Activated CD4-positive, CD25-positive, alpha-beta regulatory T cell (primary cell): Measurements from ENCODE around the gene TULP4.
"Not testable (repeated sequence)": the region's sequence is repeated elsewhere in the genome, so short reads cannot be mapped to it uniquely, and the experiment has no call there.

ENCODE experiments used
- DNase-seq, 4 experiments: peaks; one replicate each; lab custom pipeline; 2025; lab: John Stamatoyannopoulos, UW

The TULP4 gene

DNA sequence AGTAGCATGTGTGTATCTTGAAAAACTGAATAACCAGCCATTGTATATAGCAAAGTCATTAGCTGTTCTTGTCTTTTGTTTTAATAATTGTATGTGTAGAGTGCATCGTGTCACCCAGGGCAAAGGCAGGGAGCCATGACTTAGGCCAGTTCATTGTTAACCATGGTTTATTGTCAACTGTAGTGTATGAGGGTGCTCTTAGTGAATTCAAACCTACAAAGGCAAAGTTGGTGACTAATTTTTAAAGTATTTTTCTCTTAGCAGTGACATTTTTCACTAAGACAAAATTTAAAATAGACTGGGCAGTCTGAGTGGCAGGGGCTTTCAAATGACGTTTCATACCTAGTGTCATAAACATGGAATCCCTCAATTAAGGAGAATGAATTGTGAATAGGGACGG lies 79.0 kb downstream of the TULP4 start:
- no peak for DNase-seq

DNA sequence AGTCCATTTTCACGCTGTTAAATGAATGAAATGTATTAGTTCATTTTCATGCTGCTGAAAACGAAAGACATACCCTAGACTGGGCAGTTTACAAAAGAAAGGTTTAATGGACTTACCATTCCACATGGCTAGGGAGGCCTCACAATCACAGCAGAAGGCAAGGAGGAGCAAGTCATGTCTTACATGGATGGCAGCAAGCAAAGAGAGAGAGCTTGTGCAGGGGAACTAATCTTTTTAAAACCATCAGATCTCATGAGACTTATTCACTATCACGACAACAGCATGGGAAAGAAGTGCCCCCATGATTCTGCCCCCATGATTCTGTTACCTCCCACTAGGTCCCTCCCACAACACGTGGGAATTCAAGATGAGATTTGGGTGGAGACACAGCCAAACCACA lies 79.7 kb downstream of the TULP4 start:
- DNase-seq, result not testable (repeated sequence)

DNA sequence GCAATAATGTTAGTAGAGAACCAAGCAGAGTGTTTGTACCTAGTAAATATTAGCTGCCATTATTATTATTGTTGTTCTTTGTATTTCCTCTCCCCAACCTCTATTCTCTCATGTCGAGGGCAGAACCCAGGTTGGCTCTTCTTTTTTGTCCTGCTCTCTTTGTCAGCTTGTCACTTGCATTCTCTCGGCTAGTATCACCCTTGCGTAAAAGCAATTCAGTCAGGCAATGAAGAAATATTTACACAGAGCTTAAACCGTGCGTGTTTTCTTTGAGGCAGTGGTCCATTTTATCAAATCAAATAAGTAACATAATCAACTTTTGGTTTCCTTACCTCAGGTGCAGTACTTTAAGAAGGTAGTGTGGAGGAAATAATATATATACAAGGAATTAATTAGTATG lies 83.9 kb downstream of the TULP4 start:
- no peak for DNase-seq

DNA sequence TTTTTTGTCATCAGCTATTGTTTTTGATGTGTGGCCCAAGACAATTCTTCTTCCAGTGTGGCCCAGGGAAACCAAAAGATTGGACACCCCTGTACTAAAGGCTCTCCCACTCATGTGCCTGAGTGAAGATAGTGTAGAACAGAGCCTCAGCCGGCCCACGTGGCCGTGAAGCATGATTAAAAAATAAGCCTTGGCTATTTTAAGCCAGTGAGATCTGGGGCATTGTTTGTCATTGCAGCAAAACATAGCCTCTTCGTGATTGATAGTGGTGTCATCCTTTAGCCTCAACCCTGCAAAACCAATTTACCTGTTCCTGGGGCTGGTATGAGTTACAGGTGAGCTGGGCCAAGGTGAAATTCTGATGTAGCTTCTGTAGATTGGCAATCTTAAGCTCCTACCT lies 85.3 kb downstream of the TULP4 start:
- DNase-seq, result no peak

DNA sequence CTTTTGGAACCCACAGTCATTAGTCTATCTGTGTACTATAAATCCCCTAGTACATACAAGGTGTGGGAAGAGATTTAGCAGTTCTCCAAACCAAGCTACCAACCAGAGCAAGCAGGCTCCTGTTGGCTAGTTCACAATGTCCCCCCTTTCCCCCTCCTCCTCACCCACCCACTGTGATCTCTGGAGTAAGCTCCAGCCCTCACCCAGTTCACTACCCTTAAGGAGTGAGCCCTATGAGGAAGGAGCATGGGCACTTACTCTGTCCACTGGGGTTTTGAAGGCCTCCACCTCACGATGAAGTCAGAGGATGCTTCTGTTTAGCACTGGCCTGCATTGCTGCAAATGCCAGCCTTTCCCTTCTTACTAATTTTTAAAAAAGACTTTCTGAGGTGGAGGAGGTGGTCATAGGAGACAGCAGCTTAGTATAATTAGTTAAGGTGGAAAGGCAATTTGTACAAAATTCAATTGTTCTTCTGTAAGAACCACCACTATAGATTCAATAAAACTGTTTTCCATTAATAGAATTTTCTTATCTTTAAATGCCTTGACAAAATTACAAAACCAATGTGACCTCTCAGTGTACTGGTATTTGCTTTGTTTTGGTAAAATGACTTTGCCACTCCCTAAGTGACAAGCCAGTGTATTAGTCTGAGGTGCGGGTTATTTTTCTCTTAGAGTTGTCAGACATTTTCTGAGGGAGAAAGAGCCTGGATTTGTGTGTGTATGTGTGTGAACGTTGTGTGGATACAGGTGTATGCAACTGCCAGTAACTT lies 86.2 kb downstream of the TULP4 start:
- no peak for DNase-seq

DNA sequence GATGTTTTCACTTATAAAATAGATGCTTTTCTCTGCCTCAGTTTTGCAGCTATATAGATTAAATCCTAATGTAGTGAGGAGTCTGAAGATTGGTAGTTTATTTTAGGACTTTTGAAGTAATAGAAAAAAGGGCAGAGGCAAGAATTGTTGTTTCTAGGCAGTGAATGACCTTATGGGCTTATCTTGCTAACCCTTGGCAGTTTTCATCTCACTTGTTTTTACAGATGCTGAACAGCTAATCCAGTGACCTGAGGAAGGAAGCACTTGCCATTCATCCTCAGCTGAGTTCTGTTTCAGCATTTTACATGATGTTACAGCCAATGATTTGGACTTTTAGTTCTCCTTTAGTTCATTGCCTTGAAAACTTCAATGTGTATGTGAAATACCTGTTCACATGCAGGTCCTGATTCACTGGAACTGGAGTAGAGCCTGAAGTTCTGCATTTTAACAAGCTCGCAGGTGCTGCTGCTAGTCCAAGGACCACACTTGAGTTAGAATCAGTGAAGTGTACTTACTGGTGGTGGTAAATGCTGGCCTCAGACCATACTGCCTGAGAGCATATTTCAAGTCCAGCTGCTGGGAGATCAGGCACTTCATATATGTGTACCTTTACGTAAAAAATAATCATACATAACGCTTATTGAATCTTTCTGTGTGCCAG lies 86.9 kb downstream of the TULP4 start:
- DNase-seq, result no peak

DNA sequence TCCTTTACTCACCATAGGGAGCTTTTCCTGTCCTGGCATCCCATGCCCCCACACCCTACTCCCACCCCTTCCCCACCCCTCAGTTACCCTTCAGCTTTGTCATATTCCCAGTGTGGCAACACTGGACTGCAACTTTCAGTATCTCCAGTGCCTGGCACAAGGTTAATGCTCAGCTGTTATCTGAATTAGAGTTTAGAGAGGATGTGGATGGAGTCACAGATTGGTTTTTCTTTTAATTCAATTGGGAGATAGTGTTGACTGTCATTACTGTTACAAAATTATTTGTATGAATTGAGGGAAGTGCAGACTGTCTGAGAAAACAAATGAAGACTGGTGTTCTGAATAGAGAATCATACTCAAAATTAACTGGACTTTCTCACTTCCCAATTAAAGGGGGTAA lies 89.9 kb downstream of the TULP4 start:
- no peak for DNase-seq

DNA sequence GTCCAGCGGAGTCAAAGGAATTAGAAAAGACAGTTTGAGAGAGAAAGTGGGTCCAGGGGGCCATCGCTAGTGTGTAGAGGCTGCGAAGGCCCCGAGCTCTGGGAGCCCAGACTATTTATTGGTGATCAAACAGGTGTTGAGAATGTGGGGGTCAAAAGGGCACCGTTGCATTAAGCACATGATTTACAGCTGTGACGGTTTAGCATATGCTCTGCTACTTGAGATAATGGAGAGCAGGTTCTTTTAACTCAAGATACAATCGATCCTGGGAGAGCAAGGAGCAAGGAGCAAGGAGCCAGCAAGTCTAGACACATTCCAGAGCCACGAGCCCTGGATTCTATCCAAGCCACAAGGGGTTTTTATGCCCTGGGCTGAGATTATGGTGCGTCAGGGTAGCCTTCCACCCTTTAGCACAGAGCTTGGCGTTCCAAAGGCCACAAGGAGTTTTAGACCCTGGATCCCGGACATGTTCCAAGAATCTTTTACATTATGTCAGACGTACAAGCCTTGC lies 93.1 kb downstream of the TULP4 start:
- not testable (repeated sequence) for DNase-seq

DNA sequence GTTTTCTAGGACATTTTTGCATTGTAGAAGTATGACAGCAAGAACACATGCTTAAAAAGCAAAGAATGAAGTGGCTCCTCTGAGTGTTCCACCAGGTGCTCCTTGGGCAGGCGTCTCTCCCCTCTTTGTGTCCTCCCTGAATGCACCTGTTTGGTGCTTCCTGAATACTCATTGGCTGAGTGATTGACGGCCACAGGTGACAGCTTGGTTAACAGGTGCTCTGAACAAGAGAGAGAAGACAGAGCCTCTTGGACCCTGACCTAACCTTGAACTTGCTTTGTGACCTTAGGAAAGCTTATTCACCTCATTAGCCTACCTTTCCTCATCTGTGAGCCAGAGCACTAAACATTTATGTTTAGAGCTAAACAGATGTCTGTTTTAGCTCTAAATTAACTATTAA lies 93.7 kb downstream of the TULP4 start:
- no peak for DNase-seq

DNA sequence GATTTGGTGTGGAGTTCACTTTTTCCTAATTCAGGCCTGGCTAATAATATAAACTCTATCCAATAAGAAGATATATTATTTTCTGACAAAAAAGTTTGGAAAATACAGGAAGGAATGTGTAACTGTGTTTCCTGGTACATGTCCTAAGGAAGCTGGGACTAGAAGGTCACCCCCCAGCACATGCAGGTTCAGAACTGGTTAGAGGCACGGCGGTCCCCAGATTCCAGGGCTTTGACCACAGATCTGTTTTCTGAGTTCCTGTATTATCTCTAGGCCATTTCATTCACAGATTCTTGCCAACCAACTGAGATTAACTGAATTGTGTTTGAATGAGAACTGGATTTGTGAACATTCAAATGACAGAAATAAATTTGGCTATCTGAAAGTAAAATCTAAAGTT lies 94.5 kb downstream of the TULP4 start:
- DNase-seq, result no peak

DNA sequence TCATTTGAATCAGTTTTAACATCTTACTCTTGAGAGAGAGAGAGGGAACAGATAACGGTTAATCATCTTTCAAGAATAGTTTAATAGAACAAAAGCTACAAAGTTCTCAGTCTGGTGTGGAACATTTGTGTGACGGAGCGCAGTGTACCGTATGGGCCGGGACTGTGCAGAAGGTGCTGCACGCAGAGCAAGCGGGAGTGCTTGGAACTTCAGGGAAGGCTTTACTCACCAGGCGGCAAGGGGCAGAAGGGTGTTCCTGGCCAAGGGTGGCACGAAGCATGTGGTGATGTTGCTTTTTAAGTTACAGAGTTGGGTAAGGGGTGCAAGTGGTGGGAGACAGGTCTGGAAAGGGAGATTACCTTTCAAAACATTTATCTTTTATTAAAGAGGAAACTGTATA lies 95.7 kb downstream of the TULP4 start:
- no peak for DNase-seq

DNA sequence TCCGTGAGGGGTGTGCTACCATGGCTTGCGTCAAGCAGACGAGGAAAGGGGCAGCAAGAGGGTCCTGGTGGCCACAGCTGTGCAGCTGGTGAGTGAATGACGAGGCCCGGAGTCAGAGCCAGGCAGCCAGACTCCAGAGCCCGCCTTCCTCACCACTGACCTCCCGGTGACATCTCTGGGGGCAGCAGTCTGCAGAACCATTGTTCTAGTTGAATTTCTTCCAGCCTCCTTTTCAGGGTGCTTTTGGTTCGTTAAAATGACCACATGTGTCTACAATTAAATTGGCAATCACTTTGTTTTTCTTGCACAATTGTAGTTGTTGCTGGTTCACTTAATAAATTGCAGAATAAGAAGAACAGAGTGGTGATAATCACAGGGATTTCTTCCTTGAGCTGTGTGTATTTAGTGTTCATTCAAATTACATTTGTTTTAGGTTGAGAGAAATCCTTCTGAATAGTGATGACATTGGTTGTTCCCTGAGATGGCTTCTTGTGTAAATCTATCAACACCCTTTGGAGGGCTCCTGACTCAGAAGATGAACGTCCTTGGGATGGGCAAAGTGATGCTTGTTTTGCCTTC lies 96.4 kb downstream of the TULP4 start:
- no peak for DNase-seq

DNA sequence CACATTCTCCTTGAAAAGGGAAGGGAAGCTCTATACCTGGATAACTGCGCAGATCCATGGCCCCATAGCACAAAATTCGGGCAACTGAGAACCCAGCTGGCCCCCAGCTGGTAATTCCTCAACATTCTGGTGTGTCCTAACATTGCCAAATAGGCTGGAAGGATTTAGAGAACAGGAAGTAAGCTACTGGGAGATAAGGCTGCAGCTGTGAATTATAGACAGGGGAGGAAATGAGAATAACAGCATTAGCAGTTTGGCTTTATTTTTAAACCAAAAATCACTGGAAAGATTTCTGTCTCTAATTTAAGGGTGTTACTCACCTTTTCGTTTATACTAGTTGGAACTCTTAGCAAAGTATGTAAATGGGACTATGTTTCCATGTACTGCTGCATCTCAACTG lies 97.2 kb downstream of the TULP4 start:
- no peak for DNase-seq

DNA sequence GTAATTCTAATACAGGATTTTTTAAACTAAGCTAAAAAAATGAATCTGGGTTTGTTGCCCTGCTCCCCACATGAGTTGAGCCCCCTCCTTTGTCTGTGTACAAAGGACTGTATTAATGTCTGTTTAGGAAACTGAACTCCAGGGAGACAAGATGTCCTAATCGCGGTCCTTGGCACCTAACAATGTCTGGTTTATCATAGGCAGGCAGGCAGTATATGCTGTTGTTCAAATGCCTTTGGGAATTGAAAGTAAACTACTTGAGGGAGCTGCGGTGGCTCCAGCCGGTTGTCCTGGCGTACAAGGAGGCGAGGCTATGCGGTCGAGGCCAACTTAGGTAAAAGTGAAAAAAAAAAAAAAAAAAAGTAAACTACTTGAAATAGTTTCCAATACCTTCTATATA lies 98.5 kb downstream of the TULP4 start:
- DNase-seq, result no peak

DNA sequence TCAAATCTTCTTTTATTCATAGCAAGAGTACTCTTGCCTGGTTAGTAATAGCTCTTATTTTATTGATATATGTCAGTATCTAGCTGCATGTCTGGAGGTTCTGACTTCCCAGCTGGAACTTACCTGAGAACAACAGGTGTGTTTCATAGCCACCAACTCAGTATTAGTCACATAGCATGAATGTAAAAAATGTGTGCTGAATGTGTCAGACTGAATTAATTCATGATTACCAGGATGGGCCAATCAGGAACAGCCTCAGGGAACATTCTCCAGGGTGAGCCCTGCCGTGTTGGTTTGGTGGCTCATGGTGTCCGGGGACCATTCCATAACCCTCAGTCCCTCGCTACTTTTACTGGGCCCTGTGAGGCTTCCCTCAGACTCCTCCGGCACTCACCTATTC lies 99.7 kb downstream of the TULP4 start:
- DNase-seq, result no peak

DNA sequence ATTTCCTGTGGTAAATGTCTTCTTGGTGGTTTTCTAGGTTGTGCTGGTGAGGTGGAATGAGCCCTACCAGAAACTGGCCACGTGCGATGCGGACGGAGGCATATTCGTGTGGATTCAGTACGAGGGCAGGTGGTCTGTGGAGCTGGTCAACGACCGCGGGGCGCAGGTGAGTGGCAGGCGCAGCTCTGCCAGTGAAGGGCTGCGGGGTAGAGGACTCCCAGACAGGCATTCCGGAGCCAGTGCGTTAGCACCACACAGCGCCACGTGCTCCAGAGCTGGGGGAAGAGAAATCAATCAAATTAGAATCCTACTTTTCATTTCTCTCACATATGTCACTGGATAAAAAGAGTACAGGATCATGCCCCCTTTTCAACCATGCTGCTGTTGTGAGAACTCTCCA lies 100.8 kb downstream of the TULP4 start:
- DNase-seq, result no peak

DNA sequence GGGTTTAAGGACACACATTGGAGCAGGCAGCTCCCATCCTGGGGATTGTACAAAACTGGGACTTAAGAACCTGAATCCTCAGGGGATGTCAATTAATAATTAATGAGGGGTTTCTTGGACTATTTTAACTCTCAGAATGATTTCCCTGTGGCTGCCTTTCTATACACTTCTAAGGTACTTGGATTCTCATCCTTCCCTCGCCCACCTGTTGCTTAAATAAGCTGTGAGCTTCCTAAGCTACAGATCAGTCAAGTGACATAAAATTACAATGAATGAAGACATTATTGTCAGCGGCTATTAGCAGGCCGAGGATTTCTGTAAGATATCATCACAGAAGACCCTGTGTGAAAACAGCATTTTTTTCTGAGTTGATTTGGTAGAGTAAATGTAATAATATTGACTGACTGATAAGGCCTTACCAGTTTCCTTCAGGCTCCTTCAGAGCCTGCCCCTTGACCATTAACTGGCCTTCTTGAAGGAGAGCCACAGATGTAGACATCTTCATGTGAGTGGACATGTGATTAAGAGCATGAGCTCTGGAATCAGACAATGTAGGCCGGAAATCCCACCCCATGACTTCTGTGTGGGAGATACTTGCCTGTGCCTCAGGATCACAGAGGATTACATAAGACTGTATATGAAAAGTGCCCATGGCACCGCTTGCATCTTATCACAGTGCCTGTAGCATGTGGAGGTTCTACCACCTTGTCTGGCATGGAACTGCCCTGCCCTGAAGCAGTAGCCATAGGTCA lies 101.7 kb downstream of the TULP4 start:
- DNase-seq, result no peak

DNA sequence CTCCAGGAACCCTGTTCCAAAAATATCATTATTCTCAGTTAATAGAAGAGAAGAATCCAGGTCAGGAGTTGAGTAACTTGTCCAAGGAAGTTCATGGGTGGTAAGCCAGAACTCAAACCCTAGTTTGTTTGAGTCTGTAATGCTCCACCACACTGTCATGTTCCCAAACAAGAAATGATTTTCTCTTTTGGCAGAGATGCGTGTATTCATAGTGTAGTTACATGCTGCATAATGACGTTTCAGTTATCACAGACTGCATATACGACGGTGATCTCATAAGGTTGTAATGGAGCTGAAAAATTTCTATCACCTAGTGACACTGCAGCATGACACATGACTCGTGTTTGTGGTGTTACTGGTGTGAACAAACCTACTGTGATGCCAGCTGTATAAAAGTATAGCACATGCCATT lies 102.6 kb downstream of the TULP4 start:
- no peak for DNase-seq

DNA sequence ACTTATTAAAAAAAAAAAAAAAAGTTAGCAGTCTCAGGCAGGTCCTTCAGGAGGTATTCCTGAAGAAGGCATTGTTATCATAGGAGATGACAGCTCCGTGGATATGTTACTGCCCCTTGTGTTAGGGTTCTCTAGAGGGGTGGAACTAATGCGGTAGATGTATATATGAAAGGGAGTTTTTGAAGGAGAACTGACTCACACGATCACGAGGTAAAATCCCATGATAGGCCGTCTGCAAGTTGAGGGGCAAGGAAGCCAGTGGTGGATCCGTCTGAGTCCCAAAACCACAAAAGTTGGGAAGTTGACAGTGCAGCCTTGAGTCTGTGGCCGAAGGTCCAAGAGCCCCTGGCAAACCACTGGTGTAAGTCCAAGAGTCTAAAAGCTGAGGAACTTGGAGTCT lies 103.4 kb downstream of the TULP4 start:
- no peak for DNase-seq

DNA sequence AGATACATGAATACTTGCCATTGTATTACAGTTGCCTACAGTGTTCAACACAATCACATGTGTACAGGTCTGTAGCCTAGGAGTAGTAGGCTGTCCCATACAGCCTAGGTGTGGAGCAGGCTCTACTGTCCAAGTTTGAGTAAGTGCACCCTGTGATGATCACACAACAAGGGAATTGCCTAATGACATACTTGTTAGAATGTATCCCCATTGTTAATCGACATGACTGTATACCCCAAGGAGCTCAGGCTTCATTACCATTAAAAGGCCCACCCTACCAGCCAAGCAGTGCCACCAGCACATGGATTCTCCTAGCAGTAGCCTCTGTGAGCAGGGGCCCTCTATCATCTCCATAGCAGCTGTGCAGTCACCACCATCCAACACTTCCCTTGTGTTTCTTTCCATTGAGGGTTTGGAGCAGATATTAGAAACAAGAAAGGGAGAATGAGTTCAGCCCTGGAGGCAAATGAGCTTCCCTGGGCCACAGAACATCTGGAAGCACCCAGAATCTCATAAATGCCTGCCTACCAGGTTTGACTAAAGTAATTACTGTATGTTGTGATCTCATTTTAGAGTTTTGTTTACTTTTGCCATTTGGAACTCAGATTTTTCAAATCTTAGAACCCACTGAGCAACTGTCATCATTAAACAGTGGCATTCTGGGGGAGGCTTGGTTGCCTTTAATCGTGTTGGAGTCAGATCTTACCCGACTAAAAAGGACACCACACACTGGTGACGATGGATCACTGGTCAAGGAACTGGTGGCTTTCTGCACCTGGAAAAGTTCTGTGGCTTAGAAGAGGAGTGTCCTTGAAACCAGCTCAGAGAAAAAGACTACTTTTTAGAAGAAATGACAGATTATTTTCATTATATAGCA lies 104.9 kb downstream of the TULP4 start:
- DNase-seq, result no peak

DNA sequence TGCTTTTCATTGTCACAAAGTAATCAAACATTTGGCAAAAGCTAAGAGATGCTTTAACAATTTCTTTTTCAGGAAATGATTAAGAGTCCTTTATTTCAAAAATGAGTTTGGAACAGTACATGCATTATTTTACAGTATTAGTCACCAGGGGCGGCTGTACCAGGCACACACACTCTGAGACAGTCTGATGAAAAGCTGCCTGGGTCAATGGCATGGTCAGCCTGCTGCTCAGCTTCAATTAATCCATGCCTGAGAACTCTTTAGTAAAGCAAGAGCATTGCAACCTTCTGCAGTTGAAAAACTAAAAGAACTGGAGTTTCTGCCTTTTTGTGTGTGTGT lies 105.5 kb downstream of the TULP4 start:
- DNase-seq, result no peak

DNA sequence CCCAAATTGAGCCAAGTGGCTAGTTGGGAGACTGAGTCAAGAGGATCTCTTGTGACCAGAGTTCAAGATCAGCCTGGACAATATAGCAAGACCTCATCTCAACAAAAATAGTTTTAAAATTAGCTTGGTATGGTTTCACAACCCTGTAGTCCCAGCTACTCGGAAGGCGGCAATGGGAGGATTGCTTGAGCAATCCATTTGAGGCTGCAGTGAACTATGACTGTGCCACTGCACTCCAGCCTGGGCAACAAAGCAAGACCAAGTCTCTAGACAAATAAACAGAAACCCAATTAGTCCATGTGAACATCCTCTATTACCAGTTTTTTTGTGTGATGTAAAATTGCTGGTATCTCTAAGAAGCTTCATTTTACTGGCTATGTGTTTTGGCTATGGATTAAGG lies 106.2 kb downstream of the TULP4 start:
- no peak for DNase-seq
